GM18870 (cell line): ENCODE measurements around the gene PCSK6.
"Not testable (repeated sequence)": the region's sequence is repeated elsewhere in the genome, so short reads cannot be mapped to it uniquely, and the experiment has no call there.

Experiments used
- ATAC-seq: cut with Tn5 transposase; IDR thresholded peaks from one replicate; pipeline ENCODE4 v1.9.1; 2021; ENCODE audit warnings: moderate library complexity; ENCODE audit not compliant: unreplicated experiment

Gene PCSK6

GRCh38 chr15:101384276-101384675 lies 105.2 kb downstream of the PCSK6 start:
- no peak for ATAC-seq

- ATAC-seq = no peak
These were observed 107.0 kb downstream of the PCSK6 start for GRCh38 chr15:101382544-101382943.

- no peak for ATAC-seq
These were observed 107.8 kb downstream of the PCSK6 start for GRCh38 chr15:101381671-101382212.

- ATAC-seq = no peak
These were observed 109.4 kb downstream of the PCSK6 start for GRCh38 chr15:101380146-101380545.

- ATAC-seq = no peak
These were observed 109.9 kb downstream of the PCSK6 start for GRCh38 chr15:101379647-101380046.

- ATAC-seq = no peak
These were observed 110.6 kb downstream of the PCSK6 start for GRCh38 chr15:101378879-101379278.

- no peak for ATAC-seq
These were observed 111.2 kb downstream of the PCSK6 start for GRCh38 chr15:101378171-101378755.

- ATAC-seq = no peak
These were observed 112.7 kb downstream of the PCSK6 start for GRCh38 chr15:101376615-101377395.

- ATAC-seq = not testable (repeated sequence)
These were observed 114.5 kb downstream of the PCSK6 start for GRCh38 chr15:101375006-101375405.

- ATAC-seq = no peak
These were observed 115.2 kb downstream of the PCSK6 start for GRCh38 chr15:101374326-101374725.

GRCh38 chr15:101373577-101373976 lies 115.9 kb downstream of the PCSK6 start:
- ATAC-seq = no peak

GRCh38 chr15:101372960-101373525 lies 116.5 kb downstream of the PCSK6 start:
- no peak for ATAC-seq

GRCh38 chr15:101372149-101372577 lies 117.3 kb downstream of the PCSK6 start:
- ATAC-seq = no peak

GRCh38 chr15:101371519-101371918 lies 118.0 kb downstream of the PCSK6 start:
- ATAC-seq = no peak

- ATAC-seq = no peak
These were observed 118.4 kb downstream of the PCSK6 start for GRCh38 chr15:101371081-101371480.

GRCh38 chr15:101370330-101371024 lies 119.0 kb downstream of the PCSK6 start:
- no peak for ATAC-seq

- ATAC-seq = no peak
These were observed 119.8 kb downstream of the PCSK6 start for GRCh38 chr15:101369676-101370075.

- ATAC-seq = no peak
These were observed 120.5 kb downstream of the PCSK6 start for GRCh38 chr15:101368861-101369642.

GRCh38 chr15:101368086-101368780 lies 121.3 kb downstream of the PCSK6 start:
- no peak for ATAC-seq

- ATAC-seq = no peak
These were observed 122.7 kb downstream of the PCSK6 start for GRCh38 chr15:101366853-101367252.
